Kidney (tissue), 14 donors: ENCODE results near the gene NFYC. TPM values are rescaled to one million over a fixed set of nuclear protein-coding genes. Genes with fewer than 3 reads are reported as not detected.

Source experiments
- DNase-seq, 5 donors: peaks; one replicate each; pipeline ENCODE4 v3.0.0-alpha.2; 2013 to 2020
- FAIRE-seq: peaks from 2 replicates; lab custom pipeline; 2012; peaks lifted over from hg19 to GRCh38; lab: Jason Lieb, UNC
- H3K27ac ChIP-seq, 2 donors: one replicate each; pipeline ENCODE4 v1.7.0; 2013; ENCODE audit warnings: low read depth in 2 of 2, low read length in 2 of 2, inconsistent platforms in 1 of 2
- H3K27me3 ChIP-seq: one replicate; pipeline ENCODE4 v1.7.1; 2013; ENCODE audit warnings: low read length, inconsistent platforms; ENCODE audit not compliant: control insufficient read depth, insufficient read depth
- H3K36me3 ChIP-seq, 3 donors: one replicate each; pipeline versions ENCODE4 v1.7.0 to v1.7.1; 2013; ENCODE audit warnings: low read length in 3 of 3, control low read depth in 1 of 3, inconsistent platforms in 1 of 3; ENCODE audit not compliant: insufficient read depth in 3 of 3, control insufficient read depth in 2 of 3
- H3K4me1 ChIP-seq, 3 donors: one replicate each; pipeline versions ENCODE4 v1.7.0 to v1.7.1; 2013; ENCODE audit warnings: low read length in 3 of 3, inconsistent platforms in 1 of 3, low read depth in 1 of 3; ENCODE audit not compliant: control insufficient read depth in 2 of 3, insufficient read depth in 2 of 3
- H3K4me3 ChIP-seq, 3 donors: one replicate each; pipeline versions ENCODE4 v1.7.0 to v1.8.1; 2013; ENCODE audit warnings: low read length in 3 of 3, control low read depth in 1 of 3, inconsistent platforms in 1 of 3
- H3K9ac ChIP-seq, 3 donors: one replicate each; pipeline versions ENCODE4 v1.7.0 to v1.7.1; 2013; ENCODE audit warnings: low read length in 3 of 3, control low read depth in 1 of 3, inconsistent platforms in 1 of 3
- H3K9me3 ChIP-seq, 3 donors: one replicate each; pipeline versions ENCODE4 v1.7.0 to v1.7.1; 2013; ENCODE audit warnings: low read length in 3 of 3, control low read depth in 1 of 3, inconsistent platforms in 1 of 3; ENCODE audit not compliant: control insufficient read depth in 2 of 3, insufficient read depth in 1 of 3
- intact Hi-C: fragments of 100-400 bp; cut with DNase I; formaldehyde crosslinking; loops from one replicate; pipeline ENCODE4 v1.11.1; 2022
- polyA plus RNA-seq: library from polyadenylated mRNA; stranded (reverse); fragments of 350-450 nt; fragmentation: Illumina TruSeq; extraction: RNeasy Lipid Tissue Mini Kit (QIAGEN cat#74804); gene quantifications from one replicate; pipeline ENCODE4 v1.2.3, GENCODE V29; 2014; ENCODE audit warnings: low read depth, low replicate concordance; ENCODE audit not compliant: insufficient read depth
- total RNA-seq: library from RNA; stranded (reverse); fragmentation: NEBNext Ultra II Directional; extraction: Animal tissue kit (Norgen Biotek cat#: 25700); gene quantifications from one replicate; pipeline ENCODE4 v1.2.1, GENCODE V29; 2021
- TF ChIP-seq, protein P1 (sequence below): IDR thresholded peaks from 3 replicates; pipeline ENCODE4 v1.5.1; 2012; ENCODE audit warnings: mild to moderate bottlenecking, moderate library complexity, borderline replicate concordance; ENCODE audit not compliant: insufficient read depth; ENCODE audit errors: extremely low read depth
- donor health status: control.
- donor health status: control.
- donor health status: control.
- donor health status: control.
- donor health status: control.
- donor health status: DM: yes; HTN: yes; CAD: no.
- donor health status: Normal renal cell carcinoma (clear cell type).

Gene NFYC
- total and polyA plus RNA-seq, 2 donors from 2014 or later: 52.1 to 69.3 TPM

GRCh38 chr1:40768146-40768990, 76.9 kb downstream of the NFYC start:
- H3K9ac ChIP-seq: no peak overlapping the region
- no peak overlapping the region for H3K27ac ChIP-seq
- peaks cover 9 to 74% (median 61%) of the 10 kb centered on the region in 3 donors for H3K36me3 ChIP-seq
- intact Hi-C loops: no loop called here
- no peaks in the 10 kb centered on the region for H3K27me3 ChIP-seq
- no peaks in the 10 kb centered on the region for H3K4me1 ChIP-seq
- H3K9me3 ChIP-seq: no peaks in the 10 kb centered on the region
- H3K4me3 ChIP-seq: no peak overlapping the region
- FAIRE-seq: no peak
- TF ChIP-seq, protein P1, sequence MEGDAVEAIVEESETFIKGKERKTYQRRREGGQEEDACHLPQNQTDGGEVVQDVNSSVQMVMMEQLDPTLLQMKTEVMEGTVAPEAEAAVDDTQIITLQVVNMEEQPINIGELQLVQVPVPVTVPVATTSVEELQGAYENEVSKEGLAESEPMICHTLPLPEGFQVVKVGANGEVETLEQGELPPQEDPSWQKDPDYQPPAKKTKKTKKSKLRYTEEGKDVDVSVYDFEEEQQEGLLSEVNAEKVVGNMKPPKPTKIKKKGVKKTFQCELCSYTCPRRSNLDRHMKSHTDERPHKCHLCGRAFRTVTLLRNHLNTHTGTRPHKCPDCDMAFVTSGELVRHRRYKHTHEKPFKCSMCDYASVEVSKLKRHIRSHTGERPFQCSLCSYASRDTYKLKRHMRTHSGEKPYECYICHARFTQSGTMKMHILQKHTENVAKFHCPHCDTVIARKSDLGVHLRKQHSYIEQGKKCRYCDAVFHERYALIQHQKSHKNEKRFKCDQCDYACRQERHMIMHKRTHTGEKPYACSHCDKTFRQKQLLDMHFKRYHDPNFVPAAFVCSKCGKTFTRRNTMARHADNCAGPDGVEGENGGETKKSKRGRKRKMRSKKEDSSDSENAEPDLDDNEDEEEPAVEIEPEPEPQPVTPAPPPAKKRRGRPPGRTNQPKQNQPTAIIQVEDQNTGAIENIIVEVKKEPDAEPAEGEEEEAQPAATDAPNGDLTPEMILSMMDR: no peak
- DNase-seq: no peak

DNA sequence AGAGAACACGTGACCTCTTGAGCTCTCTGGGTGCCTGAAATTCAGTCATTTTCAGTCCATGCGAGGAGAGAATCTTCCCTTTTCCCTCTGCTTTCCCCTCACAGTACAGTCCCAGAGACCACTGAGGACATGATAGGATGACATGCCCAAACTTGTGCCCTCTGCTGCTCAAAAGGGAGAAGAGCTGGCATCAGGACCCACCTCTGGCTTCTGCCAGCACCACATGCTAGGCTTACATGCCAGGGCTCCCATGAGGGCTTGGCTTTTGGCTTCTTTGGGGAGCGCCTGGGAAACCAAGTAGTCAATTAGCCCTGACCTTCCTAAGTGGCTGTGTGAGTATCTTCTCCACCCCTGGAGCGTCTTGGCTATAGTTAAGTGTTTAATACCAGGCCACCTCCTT, 78.3 kb downstream of the NFYC start:
- H3K9ac ChIP-seq: no peak overlapping the region
- intact Hi-C loops: no loop called here

DNA sequence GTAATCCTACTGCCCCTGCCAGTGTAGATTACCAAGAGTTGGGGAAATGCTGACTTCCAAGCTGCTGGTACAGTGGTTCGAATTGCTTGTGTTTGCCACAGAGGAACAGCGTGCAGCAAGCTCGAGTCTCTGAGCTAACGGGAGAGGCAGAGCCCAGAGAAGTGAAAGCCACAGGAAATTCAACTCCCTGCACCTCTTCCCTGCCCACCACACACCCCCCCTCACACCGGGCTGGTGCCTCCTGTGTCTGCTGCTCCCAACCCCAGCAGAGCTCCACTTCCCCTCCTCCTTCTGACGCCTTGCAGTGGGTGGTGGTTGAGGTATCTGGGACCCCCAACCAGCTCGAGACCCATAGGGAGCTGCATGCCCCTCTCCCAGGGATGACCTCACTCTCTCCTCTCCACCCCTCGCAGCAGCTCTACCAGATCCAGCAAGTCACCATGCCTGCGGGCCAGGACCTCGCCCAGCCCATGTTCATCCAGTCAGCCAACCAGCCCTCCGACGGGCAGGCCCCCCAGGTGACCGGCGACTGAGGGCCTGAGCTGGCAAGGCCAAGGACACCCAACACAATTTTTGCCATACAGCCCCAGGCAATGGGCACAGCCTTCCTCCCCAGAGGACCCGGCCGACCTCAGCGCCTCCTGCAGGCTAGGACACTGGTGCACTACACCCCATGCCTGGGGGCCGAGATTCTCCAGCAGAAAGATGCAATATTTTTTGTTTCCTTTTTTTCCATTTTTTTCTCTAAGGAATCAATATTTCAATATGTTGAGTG, 79.0 kb downstream of the NFYC start:
- no peak overlapping the region for H3K4me3 ChIP-seq
- FAIRE-seq (no peak), DNase-seq (no peak)
- intact Hi-C loops: no loop called here
- H3K36me3 ChIP-seq: peaks cover 9 to 53% (median 48%) of the 10 kb centered on the region in 3 donors
- H3K9me3 ChIP-seq: no peaks in the 10 kb centered on the region
- H3K9ac ChIP-seq: no peak overlapping the region
- H3K27me3 ChIP-seq: no peaks in the 10 kb centered on the region
- H3K27ac ChIP-seq: no peak overlapping the region
- TF ChIP-seq, protein P1: no peak
- H3K4me1 ChIP-seq: no peaks in the 10 kb centered on the region

More for the DNA sequence above, 78.3 kb downstream of the NFYC start:
- H3K4me1 ChIP-seq: no peaks in the 10 kb centered on the region
- TF ChIP-seq, protein P1: no peak
- no peaks in the 10 kb centered on the region for H3K9me3 ChIP-seq
- no peak overlapping the region for H3K27ac ChIP-seq
- DNase-seq (no peak), FAIRE-seq (no peak)
- no peak overlapping the region for H3K4me3 ChIP-seq
- H3K27me3 ChIP-seq: no peaks in the 10 kb centered on the region
- peaks cover 9 to 60% (median 54%) of the 10 kb centered on the region in 3 donors for H3K36me3 ChIP-seq
